GM23338 (cell line): ENCODE data around the gene ZGLP1. TPM values are rescaled to one million over a fixed set of nuclear protein-coding genes. Genes with fewer than 3 reads are reported as not detected.

Source experiments
- ATAC-seq: fragments of 200-7000 bp; cut with Tn5 transposase; 3 replicates; pipeline ENCODE4 v1.9.1; 2020
- DNase-seq: peaks from one replicate; pipeline ENCODE4 v3.0.0-alpha.2; 2015; ENCODE audit warnings: low spot score
- H2AFZ ChIP-seq: fragments of 200-600 bp; sonication (generic); 2 replicates; pipeline ENCODE4 v1.8.0; 2016; ENCODE audit warnings: antibody characterized with exemption, mild to moderate bottlenecking, moderate library complexity
- H3F3A ChIP-seq: fragments of 200-600 bp; sonication (generic); replicated peaks from 2 replicates; pipeline ENCODE4 v1.8.0; 2017; ENCODE audit warnings: antibody characterized with exemption, mixed run types, low read depth
- H3K27ac ChIP-seq: fragments of 200-600 bp; sonication (generic); 2 replicates; pipeline ENCODE4 v1.6.1; 2016; ENCODE audit warnings: low read depth
- H3K27me3 ChIP-seq: fragments of 200-600 bp; sonication (generic); 2 replicates; pipeline ENCODE4 v1.8.0; 2016; ENCODE audit warnings: mild to moderate bottlenecking, mixed run types, moderate library complexity; ENCODE audit not compliant: insufficient read depth
- H3K36me3 ChIP-seq: fragments of 200-600 bp; sonication (generic); 2 replicates; pipeline ENCODE4 v1.8.0; 2016; ENCODE audit warnings: mild to moderate bottlenecking; ENCODE audit not compliant: insufficient read depth
- H3K4me1 ChIP-seq: fragments of 200-600 bp; sonication (generic); 2 replicates; pipeline ENCODE4 v1.8.0; 2016; ENCODE audit warnings: mild to moderate bottlenecking, moderate library complexity; ENCODE audit not compliant: insufficient read depth
- H3K4me2 ChIP-seq: fragments of 200-600 bp; sonication (generic); 2 replicates; pipeline ENCODE4 v1.7.1; 2017; ENCODE audit warnings: mixed run types
- H3K4me3 ChIP-seq: fragments of 200-600 bp; sonication (generic); 2 replicates; pipeline ENCODE4 v1.6.1; 2016; ENCODE audit warnings: mixed run types
- H3K79me2 ChIP-seq: fragments of 200-600 bp; sonication (generic); replicated peaks from 2 replicates; pipeline ENCODE4 v1.8.0; 2017; ENCODE audit warnings: mild to moderate bottlenecking; ENCODE audit not compliant: insufficient read depth
- H3K9me2 ChIP-seq: fragments of 200-600 bp; sonication (generic); 2 replicates; pipeline ENCODE4 v1.8.0; 2017; ENCODE audit not compliant: insufficient read depth
- H4K20me1 ChIP-seq: fragments of 200-600 bp; sonication (generic); replicated peaks from 2 replicates; pipeline ENCODE4 v1.8.0; 2017; ENCODE audit warnings: mild to moderate bottlenecking; ENCODE audit not compliant: insufficient read depth
- H3K27ac Mint-ChIP-seq: 2 replicates; pipeline ENCODE4 v1.8.0; 2020; ENCODE audit warnings: inconsistent platforms, mild to moderate bottlenecking, moderate library complexity, mixed read lengths
- H3K27me3 Mint-ChIP-seq: 3 replicates; pipeline ENCODE4 v1.8.0; 2022; ENCODE audit warnings: low read depth, mild to moderate bottlenecking, moderate library complexity, mixed read lengths, inconsistent platforms; ENCODE audit not compliant: insufficient read depth, poor library complexity
- H3K36me3 Mint-ChIP-seq: 3 replicates; pipeline ENCODE4 v1.8.0; 2021; ENCODE audit warnings: low read depth, mild to moderate bottlenecking, inconsistent platforms, moderate library complexity, mixed read lengths
- H3K4me1 Mint-ChIP-seq: 3 replicates; pipeline ENCODE4 v1.8.0; 2020; ENCODE audit warnings: mild to moderate bottlenecking, inconsistent platforms, mixed read lengths
- H3K4me3 Mint-ChIP-seq: 3 replicates; pipeline ENCODE4 v1.8.0; 2021; ENCODE audit warnings: moderate library complexity, mild to moderate bottlenecking, inconsistent platforms, mixed read lengths
- H3K9me3 Mint-ChIP-seq: 3 replicates; pipeline ENCODE4 v1.8.0; 2020; ENCODE audit warnings: moderate library complexity, mild to moderate bottlenecking, inconsistent platforms, mixed read lengths
- CREB1 ChIP-seq: fragments of 250-450 bp; sonication (Bioruptor Pico); IDR thresholded peaks from 2 replicates; pipeline ENCODE4 v1.5.0; 2020; ENCODE audit warnings: low read depth, mild to moderate bottlenecking, moderate library complexity
- EZH2 ChIP-seq: fragments of 200-600 bp; sonication (generic); IDR thresholded peaks from one replicate; pipeline ENCODE4 v1.8.0; 2017; ENCODE audit warnings: antibody characterized with exemption, mild to moderate bottlenecking, low read depth; ENCODE audit not compliant: unreplicated experiment
- NANOG ChIP-seq: IDR thresholded peaks from 2 replicates; pipeline ENCODE4 v1.6.1; 2016; ENCODE audit warnings: antibody characterized with exemption, borderline replicate concordance
- POLR2AphosphoS5 ChIP-seq: IDR thresholded peaks from 2 replicates; pipeline ENCODE4 v1.6.1; 2016; ENCODE audit warnings: antibody characterized with exemption, low read depth
- STAT1 ChIP-seq: IDR thresholded peaks from one replicate; pipeline ENCODE4 v1.6.1; 2016; ENCODE audit warnings: antibody characterized with exemption; ENCODE audit not compliant: unreplicated experiment
- ZNF114 ChIP-seq: fragments of 250-450 bp; sonication (Bioruptor Pico); IDR thresholded peaks from 2 replicates; pipeline ENCODE4 v1.5.0; 2020; ENCODE audit warnings: mild to moderate bottlenecking, moderate library complexity
- ZNF331 ChIP-seq: fragments of 250-450 bp; sonication (Bioruptor Pico); IDR thresholded peaks from 2 replicates; pipeline ENCODE4 v1.5.0; 2020; ENCODE audit warnings: low read depth, mild to moderate bottlenecking, moderate library complexity
- polyA plus RNA-seq: library from polyadenylated mRNA; unstranded; fragments of >200 nt; fragmentation: Nextera tagmentation; extraction: Ambion mirVana; gene quantifications from 2 replicates; pipeline ENCODE4 v1.2.1, GENCODE V29; 2016
- total RNA-seq: library from RNA; depleted of rRNA; stranded (reverse); fragments of >200 nt; shearing (Covaris generic); gene quantifications from 2 replicates; pipeline ENCODE4 v1.2.3, GENCODE V29; 2014
- TF ChIP-seq, protein P1 (sequence below): IDR thresholded peaks from one replicate; pipeline ENCODE4 v1.6.1; 2018; ENCODE audit warnings: antibody characterized with exemption; ENCODE audit not compliant: unreplicated experiment
- TF ChIP-seq, protein P2 (sequence below): IDR thresholded peaks from 2 replicates; pipeline ENCODE4 v1.6.1; 2016; ENCODE audit warnings: antibody characterized with exemption
- TF ChIP-seq, protein P3 (sequence below): fragments of 250-450 bp; sonication (Bioruptor Pico); IDR thresholded peaks from 2 replicates; pipeline ENCODE4 v1.5.0; 2020; ENCODE audit warnings: mild to moderate bottlenecking, moderate library complexity

The ZGLP1 gene
- total and polyA plus RNA-seq, 2 experiments from 2014 or later, result 1.5 to 5.3 TPM

DNA sequence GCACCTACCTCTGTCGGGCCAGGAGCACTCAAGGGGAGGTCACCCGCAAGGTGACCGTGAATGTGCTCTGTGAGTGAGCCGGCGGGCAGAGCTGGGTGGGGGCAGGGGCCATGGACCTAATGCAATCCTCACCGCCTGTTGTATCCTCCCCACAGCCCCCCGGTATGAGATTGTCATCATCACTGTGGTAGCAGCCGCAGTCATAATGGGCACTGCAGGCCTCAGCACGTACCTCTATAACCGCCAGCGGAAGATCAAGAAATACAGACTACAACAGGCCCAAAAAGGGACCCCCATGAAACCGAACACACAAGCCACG is 24.7 kb downstream of the ZGLP1 start:
- no peak overlapping the region for H3K27ac Mint-ChIP-seq
- peaks cover 39% of the 10 kb centered on the region for H3K27me3 Mint-ChIP-seq
- peaks cover 3% of the 10 kb centered on the region; the same call in 1 of the 3 replicates for H3K9me3 Mint-ChIP-seq

DNA sequence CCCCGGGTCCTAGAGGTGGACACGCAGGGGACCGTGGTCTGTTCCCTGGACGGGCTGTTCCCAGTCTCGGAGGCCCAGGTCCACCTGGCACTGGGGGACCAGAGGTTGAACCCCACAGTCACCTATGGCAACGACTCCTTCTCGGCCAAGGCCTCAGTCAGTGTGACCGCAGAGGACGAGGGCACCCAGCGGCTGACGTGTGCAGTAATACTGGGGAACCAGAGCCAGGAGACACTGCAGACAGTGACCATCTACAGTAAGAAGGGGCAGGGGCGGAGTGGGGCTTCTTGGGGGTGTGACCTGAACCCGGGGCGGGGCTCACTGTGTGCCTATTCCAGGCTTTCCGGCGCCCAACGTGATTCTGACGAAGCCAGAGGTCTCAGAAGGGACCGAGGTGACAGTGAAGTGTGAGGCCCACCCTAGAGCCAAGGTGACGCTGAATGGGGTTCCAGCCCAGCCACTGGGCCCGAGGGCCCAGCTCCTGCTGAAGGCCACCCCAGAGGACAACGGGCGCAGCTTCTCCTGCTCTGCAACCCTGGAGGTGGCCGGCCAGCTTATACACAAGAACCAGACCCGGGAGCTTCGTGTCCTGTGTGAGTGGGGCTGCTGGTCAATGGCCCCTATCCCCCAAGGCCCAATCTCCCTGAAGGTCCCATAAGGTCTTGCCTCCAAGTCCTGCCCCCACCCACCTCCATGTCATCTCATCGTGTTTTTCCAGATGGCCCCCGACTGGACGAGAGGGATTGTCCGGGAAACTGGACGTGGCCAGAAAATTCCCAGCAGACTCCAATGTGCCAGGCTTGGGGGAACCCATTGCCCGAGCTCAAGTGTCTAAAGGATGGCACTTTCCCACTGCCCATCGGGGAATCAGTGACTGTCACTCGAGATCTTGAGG is 25.3 kb downstream of the ZGLP1 start:
- ATAC-seq, result no peak
- Histone ChIP-seq H3K27me3 (peaks cover 34% of the 10 kb centered on the region), H2AFZ (no peak overlapping the region), H3F3A (peaks cover 6% of the 10 kb centered on the region; the same call in 1 of the 2 replicates), H3K4me1 (peaks cover 11% of the 10 kb centered on the region; the same call in 1 of the 2 replicates), H3K36me3 (no peaks in the 10 kb centered on the region), H3K4me3 (no peak overlapping the region), H3K79me2 (no peaks in the 10 kb centered on the region), H3K27ac (no peak overlapping the region), H3K9me2 (no peaks in the 10 kb centered on the region), H3K4me2 (no peak overlapping the region), H4K20me1 (no peaks in the 10 kb centered on the region; the same call in none of the 2 replicates)
- Mint-ChIP-seq H3K4me3 (no peak overlapping the region), H3K27me3 (peaks cover 33% of the 10 kb centered on the region), H3K4me1 (peaks cover 17% of the 10 kb centered on the region; the same call in 2 of the 3 replicates), H3K9me3 (peaks cover 3% of the 10 kb centered on the region; the same call in 1 of the 3 replicates), H3K27ac (no peak overlapping the region), H3K36me3 (peaks cover 8% of the 10 kb centered on the region; the same call in 2 of the 3 replicates)
- no peak for DNase-seq
- TF ChIP-seq CREB1 (CRISPR knock-in tag), result no peak
- no peak for TF ChIP-seq ZNF114
- TF ChIP-seq POLR2AphosphoS5, result no peak
- TF ChIP-seq EZH2, result no peak
- TF ChIP-seq STAT1, result no peak
- no peak for TF ChIP-seq ZNF331 (CRISPR knock-in tag)
- TF ChIP-seq, protein P1, sequence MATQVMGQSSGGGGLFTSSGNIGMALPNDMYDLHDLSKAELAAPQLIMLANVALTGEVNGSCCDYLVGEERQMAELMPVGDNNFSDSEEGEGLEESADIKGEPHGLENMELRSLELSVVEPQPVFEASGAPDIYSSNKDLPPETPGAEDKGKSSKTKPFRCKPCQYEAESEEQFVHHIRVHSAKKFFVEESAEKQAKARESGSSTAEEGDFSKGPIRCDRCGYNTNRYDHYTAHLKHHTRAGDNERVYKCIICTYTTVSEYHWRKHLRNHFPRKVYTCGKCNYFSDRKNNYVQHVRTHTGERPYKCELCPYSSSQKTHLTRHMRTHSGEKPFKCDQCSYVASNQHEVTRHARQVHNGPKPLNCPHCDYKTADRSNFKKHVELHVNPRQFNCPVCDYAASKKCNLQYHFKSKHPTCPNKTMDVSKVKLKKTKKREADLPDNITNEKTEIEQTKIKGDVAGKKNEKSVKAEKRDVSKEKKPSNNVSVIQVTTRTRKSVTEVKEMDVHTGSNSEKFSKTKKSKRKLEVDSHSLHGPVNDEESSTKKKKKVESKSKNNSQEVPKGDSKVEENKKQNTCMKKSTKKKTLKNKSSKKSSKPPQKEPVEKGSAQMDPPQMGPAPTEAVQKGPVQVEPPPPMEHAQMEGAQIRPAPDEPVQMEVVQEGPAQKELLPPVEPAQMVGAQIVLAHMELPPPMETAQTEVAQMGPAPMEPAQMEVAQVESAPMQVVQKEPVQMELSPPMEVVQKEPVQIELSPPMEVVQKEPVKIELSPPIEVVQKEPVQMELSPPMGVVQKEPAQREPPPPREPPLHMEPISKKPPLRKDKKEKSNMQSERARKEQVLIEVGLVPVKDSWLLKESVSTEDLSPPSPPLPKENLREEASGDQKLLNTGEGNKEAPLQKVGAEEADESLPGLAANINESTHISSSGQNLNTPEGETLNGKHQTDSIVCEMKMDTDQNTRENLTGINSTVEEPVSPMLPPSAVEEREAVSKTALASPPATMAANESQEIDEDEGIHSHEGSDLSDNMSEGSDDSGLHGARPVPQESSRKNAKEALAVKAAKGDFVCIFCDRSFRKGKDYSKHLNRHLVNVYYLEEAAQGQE, result no peak
- TF ChIP-seq, protein P2, sequence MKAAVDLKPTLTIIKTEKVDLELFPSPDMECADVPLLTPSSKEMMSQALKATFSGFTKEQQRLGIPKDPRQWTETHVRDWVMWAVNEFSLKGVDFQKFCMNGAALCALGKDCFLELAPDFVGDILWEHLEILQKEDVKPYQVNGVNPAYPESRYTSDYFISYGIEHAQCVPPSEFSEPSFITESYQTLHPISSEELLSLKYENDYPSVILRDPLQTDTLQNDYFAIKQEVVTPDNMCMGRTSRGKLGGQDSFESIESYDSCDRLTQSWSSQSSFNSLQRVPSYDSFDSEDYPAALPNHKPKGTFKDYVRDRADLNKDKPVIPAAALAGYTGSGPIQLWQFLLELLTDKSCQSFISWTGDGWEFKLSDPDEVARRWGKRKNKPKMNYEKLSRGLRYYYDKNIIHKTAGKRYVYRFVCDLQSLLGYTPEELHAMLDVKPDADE, result no peak
- TF ChIP-seq, protein P3, sequence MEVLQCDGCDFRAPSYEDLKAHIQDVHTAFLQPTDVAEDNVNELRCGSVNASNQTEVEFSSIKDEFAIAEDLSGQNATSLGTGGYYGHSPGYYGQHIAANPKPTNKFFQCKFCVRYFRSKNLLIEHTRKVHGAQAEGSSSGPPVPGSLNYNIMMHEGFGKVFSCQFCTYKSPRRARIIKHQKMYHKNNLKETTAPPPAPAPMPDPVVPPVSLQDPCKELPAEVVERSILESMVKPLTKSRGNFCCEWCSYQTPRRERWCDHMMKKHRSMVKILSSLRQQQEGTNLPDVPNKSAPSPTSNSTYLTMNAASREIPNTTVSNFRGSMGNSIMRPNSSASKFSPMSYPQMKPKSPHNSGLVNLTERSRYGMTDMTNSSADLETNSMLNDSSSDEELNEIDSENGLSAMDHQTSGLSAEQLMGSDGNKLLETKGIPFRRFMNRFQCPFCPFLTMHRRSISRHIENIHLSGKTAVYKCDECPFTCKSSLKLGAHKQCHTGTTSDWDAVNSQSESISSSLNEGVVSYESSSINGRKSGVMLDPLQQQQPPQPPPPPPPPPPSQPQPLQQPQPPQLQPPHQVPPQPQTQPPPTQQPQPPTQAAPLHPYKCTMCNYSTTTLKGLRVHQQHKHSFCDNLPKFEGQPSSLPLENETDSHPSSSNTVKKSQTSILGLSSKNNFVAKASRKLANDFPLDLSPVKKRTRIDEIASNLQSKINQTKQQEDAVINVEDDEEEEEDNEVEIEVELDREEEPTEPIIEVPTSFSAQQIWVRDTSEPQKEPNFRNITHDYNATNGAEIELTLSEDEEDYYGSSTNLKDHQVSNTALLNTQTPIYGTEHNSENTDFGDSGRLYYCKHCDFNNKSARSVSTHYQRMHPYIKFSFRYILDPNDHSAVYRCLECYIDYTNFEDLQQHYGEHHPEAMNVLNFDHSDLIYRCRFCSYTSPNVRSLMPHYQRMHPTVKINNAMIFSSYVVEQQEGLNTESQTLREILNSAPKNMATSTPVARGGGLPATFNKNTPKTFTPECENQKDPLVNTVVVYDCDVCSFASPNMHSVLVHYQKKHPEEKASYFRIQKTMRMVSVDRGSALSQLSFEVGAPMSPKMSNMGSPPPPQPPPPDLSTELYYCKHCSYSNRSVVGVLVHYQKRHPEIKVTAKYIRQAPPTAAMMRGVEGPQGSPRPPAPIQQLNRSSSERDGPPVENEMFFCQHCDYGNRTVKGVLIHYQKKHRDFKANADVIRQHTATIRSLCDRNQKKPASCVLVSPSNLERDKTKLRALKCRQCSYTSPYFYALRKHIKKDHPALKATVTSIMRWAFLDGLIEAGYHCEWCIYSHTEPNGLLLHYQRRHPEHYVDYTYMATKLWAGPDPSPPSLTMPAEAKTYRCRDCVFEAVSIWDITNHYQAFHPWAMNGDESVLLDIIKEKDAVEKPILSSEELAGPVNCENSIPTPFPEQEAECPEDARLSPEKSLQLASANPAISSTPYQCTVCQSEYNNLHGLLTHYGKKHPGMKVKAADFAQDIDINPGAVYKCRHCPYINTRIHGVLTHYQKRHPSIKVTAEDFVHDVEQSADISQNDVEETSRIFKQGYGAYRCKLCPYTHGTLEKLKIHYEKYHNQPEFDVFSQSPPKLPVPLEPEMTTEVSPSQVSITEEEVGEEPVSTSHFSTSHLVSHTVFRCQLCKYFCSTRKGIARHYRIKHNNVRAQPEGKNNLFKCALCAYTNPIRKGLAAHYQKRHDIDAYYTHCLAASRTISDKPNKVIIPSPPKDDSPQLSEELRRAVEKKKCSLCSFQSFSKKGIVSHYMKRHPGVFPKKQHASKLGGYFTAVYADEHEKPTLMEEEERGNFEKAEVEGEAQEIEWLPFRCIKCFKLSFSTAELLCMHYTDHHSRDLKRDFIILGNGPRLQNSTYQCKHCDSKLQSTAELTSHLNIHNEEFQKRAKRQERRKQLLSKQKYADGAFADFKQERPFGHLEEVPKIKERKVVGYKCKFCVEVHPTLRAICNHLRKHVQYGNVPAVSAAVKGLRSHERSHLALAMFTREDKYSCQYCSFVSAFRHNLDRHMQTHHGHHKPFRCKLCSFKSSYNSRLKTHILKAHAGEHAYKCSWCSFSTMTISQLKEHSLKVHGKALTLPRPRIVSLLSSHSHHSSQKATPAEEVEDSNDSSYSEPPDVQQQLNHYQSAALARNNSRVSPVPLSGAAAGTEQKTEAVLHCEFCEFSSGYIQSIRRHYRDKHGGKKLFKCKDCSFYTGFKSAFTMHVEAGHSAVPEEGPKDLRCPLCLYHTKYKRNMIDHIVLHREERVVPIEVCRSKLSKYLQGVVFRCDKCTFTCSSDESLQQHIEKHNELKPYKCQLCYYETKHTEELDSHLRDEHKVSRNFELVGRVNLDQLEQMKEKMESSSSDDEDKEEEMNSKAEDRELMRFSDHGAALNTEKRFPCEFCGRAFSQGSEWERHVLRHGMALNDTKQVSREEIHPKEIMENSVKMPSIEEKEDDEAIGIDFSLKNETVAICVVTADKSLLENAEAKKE, result no peak

More for the DNA sequence above, 24.7 kb downstream of the ZGLP1 start:
- H3F3A ChIP-seq, result peaks cover 7% of the 10 kb centered on the region; the same call in 1 of the 2 replicates
- peaks cover 41% of the 10 kb centered on the region for H3K27me3 ChIP-seq
- H4K20me1 ChIP-seq, result no peaks in the 10 kb centered on the region; the same call in none of the 2 replicates
- H3K79me2 ChIP-seq, result no peaks in the 10 kb centered on the region
- Mint-ChIP-seq H3K36me3 (peaks cover 8% of the 10 kb centered on the region; the same call in 2 of the 3 replicates), H3K4me1 (peaks cover 17% of the 10 kb centered on the region; the same call in 2 of the 3 replicates), H3K4me3 (no peak overlapping the region)
- peaks cover 11% of the 10 kb centered on the region; the same call in 1 of the 2 replicates for H3K4me1 ChIP-seq
- no peaks in the 10 kb centered on the region for H3K36me3 ChIP-seq
- H2AFZ ChIP-seq, result no peak overlapping the region
- DNase-seq (no peak), ATAC-seq (no peak)
- no peak overlapping the region for H3K27ac ChIP-seq
- H3K9me2 ChIP-seq, result no peaks in the 10 kb centered on the region
- no peak overlapping the region for H3K4me3 ChIP-seq
- no peak overlapping the region for H3K4me2 ChIP-seq
- no peak for TF ChIP-seq NANOG
